ENCODE measurements around the gene ABCB7.

DNA sequence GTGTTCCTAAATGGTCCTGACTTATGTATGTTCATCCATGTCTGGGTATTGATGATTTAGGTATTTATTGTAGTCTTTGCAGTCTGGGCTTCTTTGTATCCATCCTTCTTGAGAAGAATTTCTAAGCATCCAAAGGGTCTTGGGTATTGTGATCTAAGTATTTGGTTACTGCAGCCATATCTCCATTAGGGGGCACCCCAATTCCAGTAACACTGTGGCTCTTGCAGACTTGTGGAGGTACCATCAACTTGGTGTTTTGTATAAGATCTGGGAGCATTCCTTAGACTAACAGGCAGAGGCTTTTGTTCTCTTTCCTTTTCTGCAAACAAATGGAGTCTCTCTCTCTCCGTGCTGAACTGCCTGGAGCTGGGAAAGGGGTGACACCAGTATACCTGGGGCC is 117.2 kb downstream of the ABCB7 start:
- TF ChIP-seq EZH2phosphoT487 (IDR thresholded peaks at IDR 0.05; ENCODE audit: unreplicated experiment) (no peak), EZH2 (IDR thresholded peaks at IDR 0.05; ENCODE audit: low read depth, unreplicated experiment) (no peak), POLR2AphosphoS5 (IDR thresholded peaks at IDR 0.05; ENCODE audit: low read depth) (no peak), CREB1 (CRISPR knock-in tag; IDR thresholded peaks at IDR 0.05; ENCODE audit: low read depth) (no peak), JUNB (IDR thresholded peaks at IDR 0.05; ENCODE audit: unreplicated experiment) (no peak), ZNF114 (CRISPR knock-in tag; IDR thresholded peaks at IDR 0.05) (no peak), ZNF331 (CRISPR knock-in tag; IDR thresholded peaks at IDR 0.05; ENCODE audit: low read depth) (no peak), NANOG (IDR thresholded peaks at IDR 0.05; ENCODE audit: borderline replicate concordance) (no peak), ETS1 (IDR thresholded peaks at IDR 0.05) (no peak)
- TF ChIP-seq, protein P1, sequence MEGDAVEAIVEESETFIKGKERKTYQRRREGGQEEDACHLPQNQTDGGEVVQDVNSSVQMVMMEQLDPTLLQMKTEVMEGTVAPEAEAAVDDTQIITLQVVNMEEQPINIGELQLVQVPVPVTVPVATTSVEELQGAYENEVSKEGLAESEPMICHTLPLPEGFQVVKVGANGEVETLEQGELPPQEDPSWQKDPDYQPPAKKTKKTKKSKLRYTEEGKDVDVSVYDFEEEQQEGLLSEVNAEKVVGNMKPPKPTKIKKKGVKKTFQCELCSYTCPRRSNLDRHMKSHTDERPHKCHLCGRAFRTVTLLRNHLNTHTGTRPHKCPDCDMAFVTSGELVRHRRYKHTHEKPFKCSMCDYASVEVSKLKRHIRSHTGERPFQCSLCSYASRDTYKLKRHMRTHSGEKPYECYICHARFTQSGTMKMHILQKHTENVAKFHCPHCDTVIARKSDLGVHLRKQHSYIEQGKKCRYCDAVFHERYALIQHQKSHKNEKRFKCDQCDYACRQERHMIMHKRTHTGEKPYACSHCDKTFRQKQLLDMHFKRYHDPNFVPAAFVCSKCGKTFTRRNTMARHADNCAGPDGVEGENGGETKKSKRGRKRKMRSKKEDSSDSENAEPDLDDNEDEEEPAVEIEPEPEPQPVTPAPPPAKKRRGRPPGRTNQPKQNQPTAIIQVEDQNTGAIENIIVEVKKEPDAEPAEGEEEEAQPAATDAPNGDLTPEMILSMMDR (conservative IDR thresholded peaks at IDR 0.05; ENCODE audit: low read depth in 2 of 2) = peak; percentile 50 to 59
- TF ChIP-seq, protein P2, sequence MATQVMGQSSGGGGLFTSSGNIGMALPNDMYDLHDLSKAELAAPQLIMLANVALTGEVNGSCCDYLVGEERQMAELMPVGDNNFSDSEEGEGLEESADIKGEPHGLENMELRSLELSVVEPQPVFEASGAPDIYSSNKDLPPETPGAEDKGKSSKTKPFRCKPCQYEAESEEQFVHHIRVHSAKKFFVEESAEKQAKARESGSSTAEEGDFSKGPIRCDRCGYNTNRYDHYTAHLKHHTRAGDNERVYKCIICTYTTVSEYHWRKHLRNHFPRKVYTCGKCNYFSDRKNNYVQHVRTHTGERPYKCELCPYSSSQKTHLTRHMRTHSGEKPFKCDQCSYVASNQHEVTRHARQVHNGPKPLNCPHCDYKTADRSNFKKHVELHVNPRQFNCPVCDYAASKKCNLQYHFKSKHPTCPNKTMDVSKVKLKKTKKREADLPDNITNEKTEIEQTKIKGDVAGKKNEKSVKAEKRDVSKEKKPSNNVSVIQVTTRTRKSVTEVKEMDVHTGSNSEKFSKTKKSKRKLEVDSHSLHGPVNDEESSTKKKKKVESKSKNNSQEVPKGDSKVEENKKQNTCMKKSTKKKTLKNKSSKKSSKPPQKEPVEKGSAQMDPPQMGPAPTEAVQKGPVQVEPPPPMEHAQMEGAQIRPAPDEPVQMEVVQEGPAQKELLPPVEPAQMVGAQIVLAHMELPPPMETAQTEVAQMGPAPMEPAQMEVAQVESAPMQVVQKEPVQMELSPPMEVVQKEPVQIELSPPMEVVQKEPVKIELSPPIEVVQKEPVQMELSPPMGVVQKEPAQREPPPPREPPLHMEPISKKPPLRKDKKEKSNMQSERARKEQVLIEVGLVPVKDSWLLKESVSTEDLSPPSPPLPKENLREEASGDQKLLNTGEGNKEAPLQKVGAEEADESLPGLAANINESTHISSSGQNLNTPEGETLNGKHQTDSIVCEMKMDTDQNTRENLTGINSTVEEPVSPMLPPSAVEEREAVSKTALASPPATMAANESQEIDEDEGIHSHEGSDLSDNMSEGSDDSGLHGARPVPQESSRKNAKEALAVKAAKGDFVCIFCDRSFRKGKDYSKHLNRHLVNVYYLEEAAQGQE (IDR thresholded peaks at IDR 0.05; ENCODE audit: unreplicated experiment) = no peak
